Astrocyte (in vitro differentiated cells and primary cell): ENCODE results near the gene GNA15.

Experiments
- CTCF ChIP-seq: IDR thresholded peaks from 2 replicates; pipeline ENCODE4 v1.5.1; 2011; ENCODE audit warnings: low read depth, mild to moderate bottlenecking, inconsistent platforms, low read length, moderate library complexity; ENCODE audit not compliant: insufficient read depth
- EZH2 ChIP-seq: IDR thresholded peaks from 2 replicates; pipeline ENCODE4 v1.6.1; 2012; ENCODE audit warnings: mild to moderate bottlenecking, low read length, inconsistent platforms; ENCODE audit not compliant: insufficient read depth

GRCh38 chr19:3179739-3180293 is 44.0 kb downstream of the GNA15 start:
- TF ChIP-seq CTCF (no peak), EZH2 (no peak)
